Activated CD8-positive, alpha-beta T cell treated with anti-CD3 and anti-CD28 coated beads for 36 hours (primary cell): ENCODE measurements around the gene ARFIP1. TPM values are rescaled to one million over a fixed set of nuclear protein-coding genes. Genes with fewer than 3 reads are reported as not detected.
A peak's percentile ranks its signal among the peaks of the same experiment; 100 is the strongest.

Experiments
- ATAC-seq: fragments of 200-7000 bp; cut with Tn5 transposase; one replicate; pipeline ENCODE4 v1.10.0; 2021; ENCODE audit warnings: mild to moderate bottlenecking, moderate library complexity
- CTCF ChIA-PET: fragments of 350-600 bp; sonication (Branson Sonifier 250); formaldehyde crosslinking; loops from one replicate; lab custom pipeline; 2021; ENCODE audit warnings: antibody characterized with exemption; lab: Charles Lee
- POLR2A ChIA-PET: fragments of 350-600 bp; sonication (Branson Sonifier 250); formaldehyde crosslinking; loops from one replicate; lab custom pipeline; 2021; ENCODE audit warnings: antibody characterized with exemption; lab: Charles Lee
- DNase-seq: peaks from one replicate; pipeline ENCODE4 v3.0.0-alpha.2; 2020
- H3K27ac Mint-ChIP-seq: one replicate; pipeline ENCODE4 v1.8.0; 2021; ENCODE audit warnings: mild to moderate bottlenecking, mixed read lengths
- H3K27me3 Mint-ChIP-seq: one replicate; pipeline ENCODE4 v1.8.0; 2021; ENCODE audit warnings: mixed read lengths
- H3K36me3 Mint-ChIP-seq: one replicate; pipeline ENCODE4 v1.8.0; 2021; ENCODE audit warnings: low read depth, mixed read lengths
- H3K4me1 Mint-ChIP-seq: one replicate; pipeline ENCODE4 v1.8.0; 2021; ENCODE audit warnings: low read depth, mixed read lengths
- H3K4me3 Mint-ChIP-seq: one replicate; pipeline ENCODE4 v1.8.0; 2021; ENCODE audit warnings: mild to moderate bottlenecking, moderate library complexity, mixed read lengths
- H3K9me3 Mint-ChIP-seq: one replicate; pipeline ENCODE4 v1.8.0; 2021; ENCODE audit warnings: mixed read lengths
- intact Hi-C: fragments of 100-400 bp; cut with micrococcal nuclease; formaldehyde crosslinking; loops from one replicate; pipeline ENCODE4 v1.10.0; 2022
- total RNA-seq, 2 experiments: library from RNA; stranded (reverse); gene quantifications; one replicate each; pipeline ENCODE4 v1.2.3, GENCODE V29; 2021
- TF ChIP-seq, protein P1 (sequence below): fragments of 200-600 bp; IDR thresholded peaks from one replicate; pipeline ENCODE4 v1.8.0; 2022; ENCODE audit warnings: antibody characterized with exemption, mild to moderate bottlenecking

ARFIP1 gene
- total RNA-seq, 2 experiments from 2014 or later: 7.2 to 8.9 TPM

GRCh38 chr4:152929888-152930287 is 150.1 kb downstream of the ARFIP1 start:
- DNase-seq (no peak), ATAC-seq (no peak)
- Mint-ChIP-seq H3K9me3 (no peaks in the 10 kb centered on the region), H3K36me3 (no peaks in the 10 kb centered on the region), H3K27ac (no peak overlapping the region), H3K27me3 (peaks cover 19% of the 10 kb centered on the region), H3K4me1 (no peaks in the 10 kb centered on the region), H3K4me3 (no peak overlapping the region)
- TF ChIP-seq, protein P1, sequence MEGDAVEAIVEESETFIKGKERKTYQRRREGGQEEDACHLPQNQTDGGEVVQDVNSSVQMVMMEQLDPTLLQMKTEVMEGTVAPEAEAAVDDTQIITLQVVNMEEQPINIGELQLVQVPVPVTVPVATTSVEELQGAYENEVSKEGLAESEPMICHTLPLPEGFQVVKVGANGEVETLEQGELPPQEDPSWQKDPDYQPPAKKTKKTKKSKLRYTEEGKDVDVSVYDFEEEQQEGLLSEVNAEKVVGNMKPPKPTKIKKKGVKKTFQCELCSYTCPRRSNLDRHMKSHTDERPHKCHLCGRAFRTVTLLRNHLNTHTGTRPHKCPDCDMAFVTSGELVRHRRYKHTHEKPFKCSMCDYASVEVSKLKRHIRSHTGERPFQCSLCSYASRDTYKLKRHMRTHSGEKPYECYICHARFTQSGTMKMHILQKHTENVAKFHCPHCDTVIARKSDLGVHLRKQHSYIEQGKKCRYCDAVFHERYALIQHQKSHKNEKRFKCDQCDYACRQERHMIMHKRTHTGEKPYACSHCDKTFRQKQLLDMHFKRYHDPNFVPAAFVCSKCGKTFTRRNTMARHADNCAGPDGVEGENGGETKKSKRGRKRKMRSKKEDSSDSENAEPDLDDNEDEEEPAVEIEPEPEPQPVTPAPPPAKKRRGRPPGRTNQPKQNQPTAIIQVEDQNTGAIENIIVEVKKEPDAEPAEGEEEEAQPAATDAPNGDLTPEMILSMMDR: no peak
- intact Hi-C loops: no loop called here
- POLR2A ChIA-PET: no interaction called here
- CTCF ChIA-PET: no interaction called here

DNA sequence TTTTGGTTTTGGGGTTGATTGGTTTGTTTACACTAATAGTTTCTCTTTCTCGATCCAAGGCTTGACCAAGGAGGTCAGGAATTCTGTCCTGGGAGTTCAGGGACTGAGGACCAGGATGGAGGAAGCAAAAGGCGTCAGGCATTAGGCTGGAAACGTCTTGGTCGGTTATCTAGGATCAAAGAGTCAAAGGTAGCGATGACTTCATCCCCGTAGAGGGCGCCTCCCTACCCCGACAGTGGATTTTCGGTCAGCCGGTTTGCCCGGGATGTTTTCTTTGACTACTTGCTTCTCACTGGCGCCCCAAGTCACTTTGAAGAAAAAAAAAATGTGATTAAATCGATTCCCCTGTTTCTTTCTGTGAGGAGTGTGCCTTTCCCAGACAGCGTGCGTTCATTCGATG is 155.4 kb downstream of the ARFIP1 start:
- TF ChIP-seq, protein P1: peak; percentile 22
- ATAC-seq (no peak), DNase-seq (peak; percentile 44)
- no peaks in the 10 kb centered on the region for H3K36me3 Mint-ChIP-seq
- H3K27me3 Mint-ChIP-seq: peaks cover 48% of the 10 kb centered on the region
- H3K4me3 Mint-ChIP-seq: peak overlapping the region; percentile 53
- intact Hi-C loops: no loop called here
- H3K9me3 Mint-ChIP-seq: no peaks in the 10 kb centered on the region
- H3K27ac Mint-ChIP-seq: no peak overlapping the region
- peaks cover 17% of the 10 kb centered on the region for H3K4me1 Mint-ChIP-seq
- ChIA-PET CTCF (interaction anchor here (0.8 to 1.7 kb wide), 6 partner anchors 17 to 193 kb away, joined by 3 to 5 read pairs (median 4); partner anchors contain the start of genes ARFIP1 and TIGD4), POLR2A (no interaction called here)

DNA sequence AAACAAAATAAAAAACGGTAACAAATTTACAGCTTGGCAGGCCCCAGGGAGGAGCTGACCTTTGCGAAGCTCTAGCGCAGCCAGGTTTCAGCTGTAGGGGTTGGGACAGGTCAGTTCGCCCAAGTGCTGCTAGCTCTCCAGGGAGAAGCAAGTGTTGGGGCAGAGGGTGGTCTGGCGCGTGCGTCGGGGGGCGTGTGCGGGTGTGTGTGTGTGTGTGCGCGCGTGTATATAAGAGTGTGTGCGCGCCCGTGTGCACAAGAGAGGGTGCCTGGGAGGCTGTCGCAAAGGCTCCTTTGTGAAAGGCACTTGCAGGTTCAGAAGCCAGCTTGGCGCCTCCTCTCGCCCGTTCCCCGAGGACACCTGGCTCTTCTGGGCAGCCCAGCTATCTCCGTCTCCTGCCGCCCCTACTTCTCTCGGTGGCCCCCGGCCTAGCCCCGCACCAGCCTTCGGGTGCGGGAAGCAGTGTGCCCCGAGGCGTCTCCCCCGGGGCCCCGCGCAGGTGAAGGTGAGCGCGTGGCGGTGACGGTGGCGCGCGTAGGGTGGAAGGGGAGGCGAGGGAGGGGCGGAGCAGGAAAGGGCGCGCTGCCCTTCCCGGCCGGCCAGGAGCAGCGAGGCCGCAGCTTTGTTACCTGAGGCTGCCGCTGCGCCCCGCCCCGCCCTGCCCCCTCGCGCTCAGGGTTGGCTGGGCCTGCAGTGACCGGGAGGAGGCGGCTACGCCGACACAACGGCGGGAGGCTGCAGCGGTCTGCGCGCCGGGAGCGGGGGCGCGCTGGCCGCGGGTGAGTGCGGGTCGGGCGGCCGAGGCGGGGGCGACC is 156.1 kb downstream of the ARFIP1 start, which contains the start of gene FHDC1:
FHDC1 (plus strand) TSS at position 693 of the 815 bp plus-strand sequence. CDS start 6,735 bp downstream, outside the sequence.
- ATAC-seq (peak; percentile 46), DNase-seq (peak; percentile 28)
- Mint-ChIP-seq H3K9me3 (no peaks in the 10 kb centered on the region), H3K27ac (no peak within 1 kb of the TSS), H3K36me3 (no peaks in the 10 kb centered on the region), H3K4me3 (peak within 1 kb of the TSS; percentile 53), H3K4me1 (peaks cover 17% of the 10 kb centered on the region), H3K27me3 (peaks cover 50% of the 10 kb centered on the region)
- ChIA-PET CTCF (interaction anchor here (0.8 to 1.7 kb wide), 6 partner anchors 18 to 192 kb away, joined by 3 to 5 read pairs (median 4); partner anchors contain the start of genes ARFIP1 and TIGD4), POLR2A (no interaction called here)
- TF ChIP-seq, protein P1: no peak
- intact Hi-C loops: no loop called here

GRCh38 chr4:152936446-152937335 is 156.9 kb downstream of the ARFIP1 start:
- no peaks in the 10 kb centered on the region for H3K9me3 Mint-ChIP-seq
- no peak overlapping the region for H3K27ac Mint-ChIP-seq
- intact Hi-C loops: no loop called here
- peaks cover 17% of the 10 kb centered on the region for H3K4me1 Mint-ChIP-seq
- CTCF ChIA-PET: interaction anchor here (0.9 to 1.7 kb wide), 3 partner anchors 30 to 191 kb away, joined by 3 to 5 read pairs (median 3); no protein-coding TSS in a partner anchor
- peak; percentile 21 for ATAC-seq
- peaks cover 49% of the 10 kb centered on the region for H3K27me3 Mint-ChIP-seq
- TF ChIP-seq, protein P1: no peak
- POLR2A ChIA-PET: no interaction called here
- peak; percentile 13 for DNase-seq
- no peaks in the 10 kb centered on the region for H3K36me3 Mint-ChIP-seq
- peak overlapping the region; percentile 45 for H3K4me3 Mint-ChIP-seq
